HG03460 (cell line): ENCODE results near the gene SEC16B.
"Not testable (repeated sequence)": the region's sequence is repeated elsewhere in the genome, so short reads cannot be mapped to it uniquely, and the experiment has no call there.

Source experiments
- ATAC-seq: cut with Tn5 transposase; IDR thresholded peaks from one replicate; pipeline ENCODE4 v1.9.1; 2021; ENCODE audit not compliant: unreplicated experiment

SEC16B gene

DNA sequence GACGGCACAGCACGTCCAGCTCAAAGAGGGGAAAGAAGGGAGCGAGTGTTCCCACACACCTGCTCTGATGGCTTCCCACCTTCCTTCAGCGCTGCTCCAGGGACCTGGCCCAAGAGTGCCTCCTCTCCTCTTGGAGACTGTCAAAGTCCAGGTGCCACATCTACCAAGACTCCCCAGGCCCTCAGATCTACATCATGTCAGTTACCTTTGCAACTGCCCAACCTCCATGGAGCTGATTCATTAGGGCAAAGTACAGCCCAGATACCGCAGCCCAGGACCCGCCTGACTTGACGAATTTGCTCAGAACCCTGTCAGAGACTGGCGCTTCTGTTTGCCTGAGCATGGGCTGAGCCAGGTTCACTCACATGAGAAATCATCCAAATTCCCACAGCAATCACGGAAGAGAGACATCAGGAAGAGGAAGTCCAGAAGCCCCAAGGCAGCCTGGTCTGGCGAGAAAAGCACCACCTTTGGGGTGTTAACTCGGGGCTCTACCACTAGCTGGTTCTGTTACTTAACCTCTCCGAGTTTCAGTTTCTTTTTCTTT lies at the start of gene SEC16B:
Gene SEC16B, minus strand, starts transcription at position 234 of the 547 bp plus-strand sequence. CDS start 2,077 bp downstream, outside the sequence.
- ATAC-seq = no peak

GRCh38 chr1:178019622-178020021 lies 49.8 kb upstream of the SEC16B start:
- ATAC-seq = no peak

GRCh38 chr1:178019208-178019607 lies 49.4 kb upstream of the SEC16B start:
- no peak for ATAC-seq

DNA sequence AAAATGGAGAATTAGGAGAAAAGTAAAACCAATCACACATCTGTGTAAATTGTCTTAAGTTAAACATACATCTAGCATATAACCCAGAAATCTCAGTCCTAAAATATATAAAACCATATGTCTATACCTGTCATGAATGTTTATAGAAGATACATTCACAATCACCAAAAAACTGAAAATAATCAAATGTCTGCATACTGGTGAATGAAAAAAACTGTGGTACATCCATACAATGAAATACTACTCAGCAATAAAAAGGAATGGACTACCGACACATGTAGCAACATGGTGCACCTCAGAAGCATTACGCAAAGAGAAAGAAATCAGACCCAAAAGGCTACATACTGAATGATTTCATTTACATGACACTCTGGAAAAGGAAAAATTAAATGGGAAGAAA lies 47.7 kb upstream of the SEC16B start:
- no peak for ATAC-seq

DNA sequence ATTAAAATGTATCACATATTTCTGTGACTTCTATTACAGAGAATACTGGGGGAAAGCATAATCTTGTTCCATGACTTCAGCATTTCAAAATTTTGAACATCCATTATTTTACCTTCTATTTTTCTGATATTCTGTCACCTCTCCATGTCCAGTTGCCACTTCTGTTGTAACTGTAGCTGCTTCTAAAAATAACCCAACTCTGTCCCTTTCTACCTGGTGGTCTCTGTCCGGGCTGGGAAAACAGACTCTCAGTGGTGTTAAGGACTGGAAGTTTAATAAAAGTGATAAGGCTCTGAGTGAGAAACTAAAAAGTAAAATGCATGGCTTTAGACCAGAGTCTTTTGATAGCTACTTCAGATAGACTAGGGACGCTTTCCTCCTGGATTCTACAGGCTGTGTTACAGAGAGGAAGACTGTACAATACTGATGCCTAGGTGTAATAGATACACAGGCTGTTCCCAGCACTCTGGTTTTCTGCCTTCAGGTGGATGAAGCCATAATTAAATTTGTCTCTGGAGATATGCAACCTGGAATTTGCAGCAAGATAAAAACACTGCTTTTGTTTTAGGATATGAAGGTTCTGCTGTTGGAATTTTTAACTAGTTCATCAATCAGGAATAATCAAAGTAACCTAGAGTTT lies 42.1 kb upstream of the SEC16B start:
- ATAC-seq = no peak

GRCh38 chr1:178011465-178011828 lies 41.6 kb upstream of the SEC16B start:
- no peak for ATAC-seq

DNA sequence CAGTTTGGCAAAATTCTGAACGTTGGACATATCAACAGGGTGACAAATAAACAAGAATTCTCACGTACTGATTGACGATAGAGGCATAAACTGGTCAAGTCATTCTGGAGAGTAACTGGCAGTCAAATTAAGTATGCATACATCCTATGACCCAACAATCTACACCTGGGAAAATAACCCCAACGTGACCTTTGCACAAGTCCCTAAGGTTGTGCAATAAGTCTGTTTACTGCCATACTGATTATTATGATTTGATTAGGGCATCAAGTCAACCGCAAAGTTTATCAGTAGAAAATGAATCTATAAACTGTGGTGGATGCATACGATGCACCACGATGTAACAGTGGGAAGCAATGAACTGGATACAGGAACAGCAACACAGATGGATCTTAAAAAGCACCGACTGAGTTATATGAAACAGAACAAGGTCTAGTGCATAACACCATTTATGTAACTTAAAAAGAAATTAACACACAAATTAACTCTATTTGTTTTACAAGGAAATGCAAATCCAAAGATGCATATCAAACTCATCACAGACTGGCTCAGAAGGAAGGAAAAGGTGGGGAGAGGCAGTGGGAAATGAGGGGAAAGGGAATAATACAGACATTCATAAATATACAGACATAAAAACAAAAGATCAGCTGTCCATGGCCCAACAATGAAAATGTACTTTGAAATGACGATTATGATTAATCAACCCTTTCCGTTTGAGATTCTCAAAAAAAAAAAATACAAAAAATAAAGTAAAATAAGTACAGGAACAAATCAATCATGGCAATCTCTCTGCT lies 41.0 kb upstream of the SEC16B start:
- no peak for ATAC-seq

DNA sequence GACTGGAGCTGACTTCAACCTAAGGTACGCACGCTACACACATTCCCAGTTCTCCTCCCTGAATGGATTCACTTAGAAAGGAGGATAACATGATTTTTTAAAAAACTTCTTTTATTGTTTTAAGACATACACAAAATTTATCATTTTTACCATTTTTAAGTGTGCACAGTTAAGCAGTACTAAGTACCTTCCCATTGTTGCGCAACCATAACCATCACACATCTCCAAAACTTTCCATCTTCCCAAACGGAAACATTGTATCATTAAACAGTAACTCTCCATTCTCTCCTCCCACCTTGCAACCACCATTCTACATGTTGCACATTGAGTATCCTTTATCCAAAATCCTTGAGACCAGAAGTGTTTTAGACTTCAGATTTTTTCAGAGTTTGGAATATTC lies 36.2 kb upstream of the SEC16B start:
- ATAC-seq = no peak

DNA sequence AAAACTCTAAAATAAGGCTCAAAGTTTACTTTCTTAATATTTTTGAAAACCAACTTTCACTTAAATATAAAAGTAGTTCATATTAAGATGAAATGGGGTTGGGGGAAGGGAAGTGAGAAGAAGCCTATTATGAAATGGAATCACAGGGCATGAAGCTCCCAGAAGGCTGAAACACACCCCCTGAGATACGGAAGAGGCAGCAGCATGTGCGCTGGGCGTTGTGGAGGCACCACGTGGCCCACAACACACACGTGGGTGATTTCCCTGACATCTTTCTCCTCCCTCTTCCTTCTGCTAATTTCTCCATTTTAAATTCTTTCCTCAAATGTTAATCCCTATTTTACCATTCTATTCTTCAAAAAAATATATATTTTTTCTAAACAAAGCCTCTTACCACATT lies 35.6 kb upstream of the SEC16B start:
- no peak for ATAC-seq

DNA sequence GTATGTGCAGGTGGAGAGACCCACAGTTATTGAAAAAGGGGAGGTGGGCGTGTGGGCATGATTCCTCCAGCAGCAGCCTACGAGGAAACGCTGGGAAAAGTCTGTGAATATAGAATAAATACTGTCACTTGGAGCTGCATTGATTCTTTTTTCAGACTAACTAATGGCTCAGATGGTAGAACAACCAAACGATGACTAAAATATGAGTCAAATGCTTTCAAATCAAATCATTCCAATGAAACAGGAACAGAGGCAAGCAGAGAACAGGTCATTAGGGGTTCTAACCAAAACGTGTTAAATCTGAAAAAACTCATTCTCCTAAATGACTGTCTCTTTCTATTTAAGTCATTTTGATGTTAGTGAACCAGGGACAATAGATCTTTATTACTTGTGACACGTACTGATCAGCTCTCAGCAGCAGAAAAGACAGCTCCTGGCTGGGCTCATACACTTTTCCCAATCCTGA lies 35.1 kb upstream of the SEC16B start:
- ATAC-seq = no peak

GRCh38 chr1:177998696-177999631 lies 29.1 kb upstream of the SEC16B start:
- ATAC-seq = no peak

DNA sequence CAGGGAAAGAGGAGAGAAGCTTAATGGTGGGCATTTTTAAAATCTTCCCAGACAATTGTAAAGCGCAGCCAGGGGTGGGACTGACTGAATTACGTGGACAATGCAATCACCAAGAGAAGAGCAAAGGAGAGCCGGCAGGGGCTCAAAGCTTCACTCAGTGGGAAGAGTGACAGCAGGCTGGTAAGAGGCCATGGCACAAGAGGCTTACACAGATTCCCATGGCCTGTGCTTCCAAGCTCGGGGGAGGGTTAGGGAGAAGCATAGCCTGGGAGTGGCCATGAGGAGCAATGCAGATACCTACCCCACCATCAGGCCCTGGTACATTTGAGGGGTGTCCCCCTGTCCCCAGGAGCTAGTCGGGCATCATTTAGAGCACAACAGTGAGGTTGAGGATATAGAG lies 27.1 kb upstream of the SEC16B start:
- ATAC-seq = no peak

DNA sequence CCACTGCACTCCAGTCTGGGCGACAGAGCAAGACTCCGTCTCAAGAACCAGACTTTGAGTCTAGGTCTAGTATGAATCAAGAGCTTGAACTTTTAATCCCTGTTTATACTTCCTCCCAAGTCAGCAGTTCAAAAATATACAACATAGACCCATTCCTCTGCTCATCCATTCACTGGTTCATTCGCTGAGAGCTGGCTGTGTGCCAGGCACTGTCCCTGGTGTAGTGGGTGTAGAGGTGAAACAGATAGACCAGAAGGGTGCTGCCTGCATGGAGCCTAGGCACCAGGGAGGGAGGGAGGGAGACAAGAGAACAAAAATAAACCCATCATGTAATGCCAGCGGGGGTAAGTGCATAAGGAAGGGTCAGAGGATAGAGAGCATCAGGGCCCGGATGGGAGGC lies 25.5 kb upstream of the SEC16B start:
- no peak for ATAC-seq

GRCh38 chr1:177986281-177986680 lies 16.4 kb upstream of the SEC16B start:
- ATAC-seq = not testable (repeated sequence)

GRCh38 chr1:177984761-177985160 lies 14.9 kb upstream of the SEC16B start:
- no peak for ATAC-seq

DNA sequence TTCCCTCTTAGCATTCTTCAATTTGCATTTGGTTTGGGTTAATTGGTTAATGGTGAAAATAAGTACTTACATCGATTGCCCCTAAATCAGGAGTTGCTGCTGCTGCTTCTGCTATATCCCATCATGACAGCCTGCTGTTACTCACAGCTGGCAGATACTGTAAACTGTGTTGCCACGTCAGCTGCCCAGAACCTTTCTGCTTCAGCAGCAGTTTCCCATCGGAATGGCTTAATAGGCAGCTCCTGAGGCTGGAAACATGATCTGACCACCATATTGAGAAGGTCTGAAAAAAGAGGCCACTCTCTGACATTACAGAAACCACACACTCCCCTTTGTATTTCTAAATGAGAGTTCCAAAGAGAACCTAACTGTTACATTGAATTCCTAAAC lies 14.3 kb upstream of the SEC16B start:
- no peak for ATAC-seq

- no peak for ATAC-seq
Observed at GRCh38 chr1:177983482-177984135, 13.8 kb upstream of the SEC16B start.

- no peak for ATAC-seq
Observed at GRCh38 chr1:177983077-177983476, 13.2 kb upstream of the SEC16B start.

DNA sequence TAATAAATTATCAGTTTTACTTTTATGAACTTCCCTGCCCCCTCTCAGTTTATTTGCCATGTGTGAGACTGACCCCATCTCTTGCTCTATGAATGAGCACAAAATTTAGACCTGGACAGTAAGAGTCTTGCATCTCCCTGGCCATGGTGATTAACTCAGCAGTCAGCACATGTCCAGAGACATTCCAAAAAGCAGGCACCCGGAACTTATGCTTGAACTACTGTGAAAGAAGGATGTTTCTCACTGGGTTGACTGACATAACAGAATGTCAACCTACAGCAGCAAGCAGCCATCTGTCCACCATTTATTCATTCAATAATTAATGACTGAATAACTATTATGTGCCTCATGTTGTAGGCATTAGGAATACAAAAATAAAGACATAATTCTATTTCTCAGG lies 11.3 kb upstream of the SEC16B start:
- no peak for ATAC-seq

GRCh38 chr1:177979272-177979671 lies 9.4 kb upstream of the SEC16B start:
- no peak for ATAC-seq

DNA sequence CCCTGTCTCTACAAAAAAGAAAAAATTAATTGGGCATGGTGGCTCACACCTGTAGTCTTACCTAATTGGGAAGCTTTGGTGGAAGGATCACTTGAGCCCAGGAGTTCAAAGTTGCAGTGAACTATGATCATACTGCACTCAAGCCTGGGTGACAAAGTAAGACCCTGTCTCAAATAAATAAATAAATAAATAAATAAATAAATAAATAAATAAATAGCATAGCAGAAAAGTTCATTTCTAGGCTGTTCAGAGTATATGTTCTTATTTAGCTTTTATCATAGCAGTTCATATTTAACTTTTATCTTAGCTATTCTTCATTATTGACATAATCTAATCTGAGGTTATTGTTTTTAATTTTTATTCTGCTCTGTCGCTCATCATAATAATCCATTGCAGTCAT lies 8.7 kb upstream of the SEC16B start:
- ATAC-seq = no peak
